Measurements from ENCODE around the gene DICER1. TPM values are rescaled to one million over a fixed set of nuclear protein-coding genes. Genes with fewer than 3 reads are reported as not detected.

Gene DICER1
- total RNA-seq, 4 donors from 2014 or later = 64.3 to 125 (median 78.0) TPM

- no peak overlapping the region for H3K4me3 ChIP-seq
- H3K9me3 ChIP-seq = no peaks in the 10 kb centered on the region
- no peaks in the 10 kb centered on the region for H3K27me3 ChIP-seq
- no peak for DNase-seq
- H3K36me3 ChIP-seq = no peaks in the 10 kb centered on the region
- no peak for TF ChIP-seq POLR2A (IDR thresholded peaks at IDR 0.05)
- no peak for TF ChIP-seq CTCF (IDR thresholded peaks at IDR 0.05)
- H3K27ac ChIP-seq = no peak overlapping the region
- H3K4me1 ChIP-seq = no peaks in the 10 kb centered on the region
These were observed 86.4 kb downstream of the DICER1 start for GRCh38 chr14:95070748-95071435.

- Histone ChIP-seq H3K36me3 (no peaks in the 10 kb centered on the region), H3K27ac (no peak overlapping the region), H3K4me1 (no peaks in the 10 kb centered on the region), H3K4me3 (no peak overlapping the region), H3K9me3 (no peaks in the 10 kb centered on the region), H3K27me3 (no peaks in the 10 kb centered on the region)
- DNase-seq = no peak
- TF ChIP-seq POLR2A (IDR thresholded peaks at IDR 0.05) (no peak), CTCF (IDR thresholded peaks at IDR 0.05) (no peak)
These were observed 87.8 kb downstream of the DICER1 start for GRCh38 chr14:95069547-95069946.

GRCh38 chr14:95069018-95069417 lies 88.3 kb downstream of the DICER1 start:
- no peak for DNase-seq
- no peaks in the 10 kb centered on the region for H3K36me3 ChIP-seq
- no peaks in the 10 kb centered on the region for H3K9me3 ChIP-seq
- TF ChIP-seq CTCF (IDR thresholded peaks at IDR 0.05) (no peak), POLR2A (IDR thresholded peaks at IDR 0.05) (no peak)
- no peaks in the 10 kb centered on the region for H3K27me3 ChIP-seq
- H3K4me1 ChIP-seq = no peaks in the 10 kb centered on the region
- H3K27ac ChIP-seq = no peak overlapping the region
- H3K4me3 ChIP-seq = no peak overlapping the region

- no peaks in the 10 kb centered on the region for H3K36me3 ChIP-seq
- no peaks in the 10 kb centered on the region for H3K9me3 ChIP-seq
- TF ChIP-seq POLR2A (IDR thresholded peaks at IDR 0.05) (no peak), CTCF (IDR thresholded peaks at IDR 0.05) (no peak)
These were observed 88.8 kb downstream of the DICER1 start for GRCh38 chr14:95068521-95068920.

GRCh38 chr14:95068080-95068479 lies 89.2 kb downstream of the DICER1 start:
- Histone ChIP-seq H3K4me3 (no peak overlapping the region), H3K36me3 (no peaks in the 10 kb centered on the region)

More at GRCh38 chr14:95068521-95068920, 88.8 kb downstream of the DICER1 start:
- Histone ChIP-seq H3K4me1 (no peaks in the 10 kb centered on the region), H3K27me3 (no peaks in the 10 kb centered on the region), H3K4me3 (no peak overlapping the region), H3K27ac (no peak overlapping the region)
- no peak for DNase-seq

GRCh38 chr14:95067526-95067925 lies 89.8 kb downstream of the DICER1 start:
- no peak overlapping the region for H3K27ac ChIP-seq
- H3K27me3 ChIP-seq = no peaks in the 10 kb centered on the region
- no peak for DNase-seq
- TF ChIP-seq POLR2A (IDR thresholded peaks at IDR 0.05) (no peak), CTCF (IDR thresholded peaks at IDR 0.05) (no peak)
- H3K4me1 ChIP-seq = no peaks in the 10 kb centered on the region
- no peak overlapping the region for H3K4me3 ChIP-seq
- H3K9me3 ChIP-seq = no peaks in the 10 kb centered on the region
- no peaks in the 10 kb centered on the region for H3K36me3 ChIP-seq

More at GRCh38 chr14:95068080-95068479, 89.2 kb downstream of the DICER1 start:
- Histone ChIP-seq H3K27ac (no peak overlapping the region), H3K9me3 (no peaks in the 10 kb centered on the region), H3K27me3 (no peaks in the 10 kb centered on the region), H3K4me1 (no peaks in the 10 kb centered on the region)
- TF ChIP-seq POLR2A (IDR thresholded peaks at IDR 0.05) = no peak
- no peak for DNase-seq

Measured in Peyer's patch (tissue), 4 donors.